Stomach (tissue), 4 donors: ENCODE measurements around the gene GMEB2.

Experiments used
- CTCF ChIP-seq, 7 experiments: fragments of 450-650 bp in 4 of 7; fragments of 200-600 bp in 3 of 7; sonication (generic) in 3 of 7; IDR thresholded peaks; one replicate each; pipeline ENCODE4 v1.5.1; 2016 to 2019; ENCODE audit warnings: antibody characterized with exemption in 7 of 7, control low read depth in 2 of 7, mild to moderate bottlenecking in 1 of 7
- EP300 ChIP-seq: sonication (generic); formaldehyde crosslinking; IDR thresholded peaks from one replicate; pipeline ENCODE4 v1.6.1; 2017; ENCODE audit warnings: antibody characterized with exemption
- POLR2A ChIP-seq, 4 donors: fragments of 450-650 bp; IDR thresholded peaks; one replicate each; pipeline ENCODE4 v1.6.1; 2016; ENCODE audit warnings: antibody characterized with exemption in 4 of 4, control low read depth in 2 of 4, mild to moderate bottlenecking in 1 of 4, moderate library complexity in 1 of 4
- POLR2AphosphoS5 ChIP-seq, 3 donors: sonication (generic); formaldehyde crosslinking; IDR thresholded peaks; one replicate each; pipeline ENCODE4 v1.6.1; 2016; ENCODE audit warnings: antibody characterized with exemption in 3 of 3

GRCh38 chr20:63539441-63540370 lies 87.2 kb downstream of the GMEB2 start:
- TF ChIP-seq CTCF (IDR thresholded peaks at IDR 0.05) (no peak), POLR2AphosphoS5 (IDR thresholded peaks at IDR 0.05) (no peak), EP300 (no peak), POLR2A (IDR thresholded peaks at IDR 0.05) (no peak)
